LNCaP clone FGC (cell line): Measurements from ENCODE around the gene DNM1L.

Experiments used
- DNase-seq: peaks from one replicate; pipeline ENCODE4 v3.0.0-alpha.2; 2011; ENCODE audit warnings: low read depth
- H3K4me3 ChIP-seq: 2 replicates; pipeline ENCODE4 v1.5.1; 2011; ENCODE audit warnings: mild to moderate bottlenecking, low read depth, low read length, control low read depth
- TF ChIP-seq, protein P1 (sequence below): IDR thresholded peaks from 2 replicates; pipeline ENCODE4 v1.5.1; 2012; ENCODE audit warnings: mild to moderate bottlenecking; ENCODE audit not compliant: control insufficient read depth, insufficient read depth; ENCODE audit errors: extremely low read depth

Gene DNM1L

GRCh38 chr12:32671930-32672780 lies 6.9 kb upstream of the DNM1L start:
- DNase-seq = peak; percentile 57
- TF ChIP-seq, protein P1, sequence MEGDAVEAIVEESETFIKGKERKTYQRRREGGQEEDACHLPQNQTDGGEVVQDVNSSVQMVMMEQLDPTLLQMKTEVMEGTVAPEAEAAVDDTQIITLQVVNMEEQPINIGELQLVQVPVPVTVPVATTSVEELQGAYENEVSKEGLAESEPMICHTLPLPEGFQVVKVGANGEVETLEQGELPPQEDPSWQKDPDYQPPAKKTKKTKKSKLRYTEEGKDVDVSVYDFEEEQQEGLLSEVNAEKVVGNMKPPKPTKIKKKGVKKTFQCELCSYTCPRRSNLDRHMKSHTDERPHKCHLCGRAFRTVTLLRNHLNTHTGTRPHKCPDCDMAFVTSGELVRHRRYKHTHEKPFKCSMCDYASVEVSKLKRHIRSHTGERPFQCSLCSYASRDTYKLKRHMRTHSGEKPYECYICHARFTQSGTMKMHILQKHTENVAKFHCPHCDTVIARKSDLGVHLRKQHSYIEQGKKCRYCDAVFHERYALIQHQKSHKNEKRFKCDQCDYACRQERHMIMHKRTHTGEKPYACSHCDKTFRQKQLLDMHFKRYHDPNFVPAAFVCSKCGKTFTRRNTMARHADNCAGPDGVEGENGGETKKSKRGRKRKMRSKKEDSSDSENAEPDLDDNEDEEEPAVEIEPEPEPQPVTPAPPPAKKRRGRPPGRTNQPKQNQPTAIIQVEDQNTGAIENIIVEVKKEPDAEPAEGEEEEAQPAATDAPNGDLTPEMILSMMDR = peak; percentile 81
- no peak overlapping the region for H3K4me3 ChIP-seq

GRCh38 chr12:32679920-32680237 lies 778 bp downstream of the DNM1L start:
- TF ChIP-seq, protein P1 = no peak
- peak overlapping the region; percentile 81 for H3K4me3 ChIP-seq
- DNase-seq = no peak

GRCh38 chr12:32680787-32681186 lies 1.7 kb downstream of the DNM1L start:
- TF ChIP-seq, protein P1 = no peak
- H3K4me3 ChIP-seq = peak overlapping the region; percentile 81
- DNase-seq = no peak

DNA sequence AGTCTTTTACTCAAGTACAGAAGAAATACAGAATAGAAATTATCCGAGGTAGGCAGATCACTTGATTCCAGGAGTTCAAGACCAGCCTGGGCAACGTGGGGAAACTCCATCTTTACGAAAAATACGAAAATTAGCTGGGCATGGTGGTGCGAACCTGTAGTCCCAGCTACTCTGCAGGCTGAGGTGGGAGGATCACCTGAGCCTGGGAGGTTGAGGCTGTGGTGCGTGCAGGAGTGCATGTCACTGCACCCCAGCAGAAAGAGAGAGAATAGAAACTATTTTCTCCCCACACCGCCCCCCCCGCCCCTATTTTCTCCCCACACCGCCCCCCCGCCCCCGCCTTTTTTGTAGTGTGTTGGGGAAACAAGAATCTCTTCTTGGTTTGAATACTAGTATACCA lies 2.2 kb downstream of the DNM1L start:
- peak overlapping the region; percentile 81 for H3K4me3 ChIP-seq
- TF ChIP-seq, protein P1 = no peak
- DNase-seq = no peak

DNA sequence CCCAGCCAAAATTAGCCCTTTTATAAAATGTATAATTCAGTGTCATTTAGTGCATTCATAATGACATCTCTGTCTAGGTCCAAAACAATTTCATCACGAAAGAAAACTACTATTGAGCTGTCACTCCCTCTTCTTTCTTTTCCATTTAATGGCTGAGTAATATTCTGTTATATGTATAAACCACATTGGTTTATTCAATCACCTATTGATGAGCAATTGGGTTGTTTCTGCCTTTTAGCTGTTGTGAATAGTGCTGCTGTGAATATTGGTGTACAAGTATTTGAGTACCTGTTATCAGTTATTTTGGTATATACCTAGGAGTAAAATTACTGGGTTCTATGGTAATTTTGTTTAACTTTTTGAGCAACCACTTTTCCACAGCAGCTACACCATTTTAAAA lies 7.2 kb downstream of the DNM1L start:
- TF ChIP-seq, protein P1 = no peak
- H3K4me3 ChIP-seq = no peak overlapping the region
- no peak for DNase-seq

GRCh38 chr12:32688786-32689185 lies 9.7 kb downstream of the DNM1L start:
- DNase-seq = no peak
- TF ChIP-seq, protein P1 = no peak
- H3K4me3 ChIP-seq = no peak overlapping the region

DNA sequence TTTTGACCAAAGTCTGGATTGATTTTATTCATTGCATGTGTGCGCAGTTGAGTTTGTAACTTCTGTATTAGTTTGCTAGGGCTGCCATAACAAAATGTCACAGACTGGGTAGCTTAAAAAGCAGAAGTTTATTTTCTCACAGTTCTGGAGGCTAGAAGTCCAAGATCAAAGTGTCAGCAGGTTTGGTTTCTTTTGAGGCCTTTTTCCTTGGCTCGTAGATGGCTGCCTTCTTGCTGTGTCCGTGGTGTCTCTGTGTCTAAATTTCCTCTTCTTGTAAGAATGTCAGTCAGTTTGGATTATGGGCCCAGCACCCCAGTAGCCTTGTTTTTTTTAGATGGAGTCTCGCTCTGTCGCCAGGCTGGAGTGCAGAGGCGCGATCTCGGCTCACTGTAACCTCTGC lies 11.8 kb downstream of the DNM1L start:
- no peak overlapping the region for H3K4me3 ChIP-seq
- TF ChIP-seq, protein P1 = no peak
- no peak for DNase-seq
